ENCODE measurements around the gene PEAK1.
A peak's percentile ranks its signal among the peaks of the same experiment; 100 is the strongest.

PEAK1 gene

DNA sequence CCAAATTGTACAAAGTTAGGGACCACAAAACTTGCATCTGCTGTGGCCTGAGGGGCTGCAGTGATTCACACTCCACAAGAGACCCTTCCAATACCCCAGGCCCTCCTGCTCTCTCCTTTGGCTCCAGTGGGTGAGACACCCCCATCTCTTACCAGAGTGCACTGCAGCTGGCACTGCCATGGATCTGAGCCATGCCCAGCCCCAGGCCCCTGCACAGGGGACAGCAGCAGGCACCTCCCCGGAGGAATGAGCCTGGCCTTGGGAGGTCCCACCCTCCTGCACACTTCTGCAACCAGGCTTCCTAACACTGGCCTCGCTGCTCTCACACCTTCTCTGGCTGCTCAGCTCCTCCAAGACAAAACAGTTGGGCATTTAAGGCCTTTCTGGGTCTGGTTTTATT, 332.7 kb downstream of the PEAK1 start:
- DNase-seq (ENCODE audit: low read depth), result no peak

DNA sequence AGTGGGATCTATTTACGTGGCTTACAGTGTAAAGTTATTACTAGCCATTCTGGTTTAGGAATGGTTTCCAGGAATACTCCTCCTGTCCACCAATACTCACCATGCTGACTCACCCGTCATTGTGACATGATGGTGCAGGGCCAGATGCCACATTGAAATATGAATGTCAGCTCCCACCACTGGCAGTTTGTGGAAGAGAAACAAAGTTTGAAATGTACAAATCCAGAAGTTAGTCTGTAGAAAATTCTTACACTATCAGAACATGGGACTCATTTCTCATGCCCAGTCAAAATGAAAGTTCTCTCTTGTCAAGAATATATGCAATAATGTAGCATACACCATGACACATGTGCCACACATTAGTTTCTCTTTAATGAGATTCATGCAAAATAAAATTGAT, 334.6 kb downstream of the PEAK1 start:
- peak; percentile 76 for DNase-seq (ENCODE audit: low read depth)

DNA sequence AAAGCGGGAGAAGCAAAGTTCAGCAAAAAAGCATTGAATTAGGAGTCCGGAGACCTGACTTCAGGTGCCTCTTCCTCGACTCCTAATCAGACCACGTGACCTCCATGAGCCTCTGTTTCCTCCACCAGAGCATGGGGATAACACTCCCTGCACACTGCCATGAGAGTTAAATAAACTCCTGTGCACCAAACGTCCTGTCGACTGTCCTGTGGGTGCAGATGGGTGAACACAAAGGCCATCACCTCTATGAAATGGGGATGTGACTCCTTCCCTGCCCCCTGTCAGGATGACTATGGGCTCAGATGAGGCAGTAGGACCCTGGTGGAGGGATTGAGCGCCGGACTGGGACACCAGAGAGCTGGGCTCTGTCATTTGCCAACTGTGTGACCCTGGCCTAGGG, 335.5 kb downstream of the PEAK1 start:
- no peak for DNase-seq (ENCODE audit: low read depth)

DNA sequence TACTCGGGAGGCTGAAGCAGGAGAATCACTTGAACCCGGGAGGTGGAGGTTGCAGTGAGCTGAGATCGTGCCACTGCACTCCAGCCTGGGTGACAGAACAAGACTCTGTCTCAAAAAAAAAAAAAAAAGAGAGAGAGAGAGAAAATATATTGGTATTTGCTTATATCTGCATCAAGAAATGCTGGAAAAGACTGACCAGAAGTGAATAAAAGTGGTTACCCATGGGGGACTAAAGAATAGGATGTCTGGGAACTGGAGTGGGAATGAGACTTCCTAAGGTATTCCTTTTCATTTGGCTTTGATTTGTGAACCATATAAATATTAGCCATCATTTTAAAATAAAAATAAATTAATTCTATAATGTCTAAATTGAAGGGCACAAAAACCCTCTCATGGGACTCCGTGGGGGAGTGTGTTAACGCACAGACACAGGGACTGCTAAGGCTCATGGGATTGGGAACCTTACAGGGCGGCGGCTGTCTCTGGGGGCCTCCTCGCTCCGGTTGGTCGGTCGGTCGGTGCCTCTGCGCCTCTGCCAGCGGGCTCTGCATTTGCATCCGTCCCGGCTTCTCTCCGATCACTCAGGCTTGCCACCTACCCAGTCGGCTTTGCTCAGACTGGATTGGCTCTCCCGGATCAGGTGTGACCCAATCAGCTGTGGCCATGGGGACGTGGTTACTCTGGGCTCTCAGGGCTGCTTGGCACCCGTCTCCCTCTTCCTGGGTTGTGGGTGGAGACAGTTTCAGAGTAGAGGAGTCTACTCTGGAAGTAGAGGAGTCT, 336.3 kb downstream of the PEAK1 start:
- DNase-seq (ENCODE audit: low read depth), result peak; percentile 65

DNA sequence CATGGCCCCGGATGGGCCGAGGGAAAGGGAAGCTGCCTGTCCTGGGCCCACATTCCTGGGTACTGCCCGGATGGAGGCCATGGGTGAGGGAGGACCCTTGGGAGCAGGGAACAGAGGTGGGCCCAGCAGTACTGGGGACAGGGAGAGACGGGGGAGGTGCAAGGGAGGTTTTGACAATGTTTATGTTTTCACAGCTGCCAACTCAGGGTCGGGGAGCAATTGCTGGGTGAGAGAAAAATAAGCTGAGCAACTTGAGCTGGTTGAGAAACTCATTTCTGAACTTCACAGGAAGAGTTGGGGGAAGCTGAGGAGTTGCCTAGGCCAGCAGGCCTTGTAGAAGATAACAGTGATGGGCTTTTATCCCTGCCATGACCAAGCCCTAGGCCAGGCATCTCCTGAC, 337.9 kb downstream of the PEAK1 start:
- no peak for DNase-seq (ENCODE audit: low read depth)

DNA sequence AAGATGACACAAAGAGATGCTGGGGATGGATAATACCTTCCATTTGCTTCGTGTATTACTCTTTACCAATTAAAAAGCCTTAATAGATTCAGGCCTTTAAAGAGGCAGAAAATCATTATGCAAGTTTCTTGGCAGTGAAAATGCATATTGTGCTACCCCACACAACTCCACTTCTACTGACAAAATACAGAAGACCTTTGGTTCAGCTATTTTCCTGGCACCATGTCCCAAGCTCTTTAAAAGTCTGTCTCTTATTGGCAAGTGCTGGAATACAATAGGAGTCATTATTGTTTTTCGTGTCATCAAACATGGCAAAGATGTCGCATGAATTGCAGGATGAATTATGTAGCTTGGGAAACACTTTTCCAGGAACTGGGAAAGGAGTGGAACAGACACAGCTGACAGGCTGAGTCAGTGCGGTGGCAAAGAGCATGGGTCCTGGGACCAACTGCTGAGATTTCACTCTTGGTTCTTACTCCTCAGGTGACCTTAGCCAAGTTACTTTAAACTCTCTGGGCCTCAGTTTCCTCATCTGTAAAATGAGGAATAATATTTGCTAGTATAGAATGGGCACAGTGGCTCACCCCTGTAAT, 343.5 kb downstream of the PEAK1 start:
- DNase-seq (ENCODE audit: low read depth), result no peak

DNA sequence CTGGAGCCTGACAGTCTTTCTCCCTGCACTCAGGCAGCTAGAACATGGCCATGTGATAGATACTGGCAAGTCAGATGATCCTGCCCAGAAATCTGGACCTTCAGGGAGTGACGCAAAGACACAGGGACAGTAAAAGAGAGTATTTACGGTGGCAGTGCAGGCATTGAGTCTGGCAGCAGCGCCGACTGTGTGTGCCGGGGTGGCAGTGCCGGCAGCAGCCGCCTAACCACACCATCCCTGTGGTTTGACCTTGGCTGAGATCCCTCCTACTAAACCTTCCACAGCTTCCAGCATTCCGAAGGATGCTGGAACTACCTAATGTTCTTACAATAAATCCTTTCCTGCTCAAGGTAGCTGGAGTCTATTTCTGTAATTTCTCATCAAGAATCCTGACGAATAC, 344.4 kb downstream of the PEAK1 start:
- DNase-seq (ENCODE audit: low read depth), result peak; percentile 60

DNA sequence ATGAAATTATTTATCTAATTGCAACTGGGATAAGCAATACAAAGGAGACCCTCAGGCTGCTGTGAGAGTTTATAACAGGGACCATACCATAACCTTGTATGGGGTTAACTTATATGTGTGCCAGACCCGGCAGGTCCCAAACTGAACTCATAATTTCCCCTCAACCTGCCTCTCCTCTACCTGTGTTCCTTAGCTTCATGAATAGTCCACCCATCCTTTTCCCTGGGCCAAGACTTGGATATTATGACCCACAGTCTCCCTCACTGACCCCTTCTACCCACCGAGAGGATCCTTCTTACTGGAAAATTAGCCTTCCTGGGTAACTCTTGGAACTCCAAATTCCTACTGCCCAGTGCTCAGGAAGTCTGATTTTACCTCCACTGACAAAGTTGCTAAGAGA, 345.6 kb downstream of the PEAK1 start:
- DNase-seq (ENCODE audit: low read depth), result no peak

DNA sequence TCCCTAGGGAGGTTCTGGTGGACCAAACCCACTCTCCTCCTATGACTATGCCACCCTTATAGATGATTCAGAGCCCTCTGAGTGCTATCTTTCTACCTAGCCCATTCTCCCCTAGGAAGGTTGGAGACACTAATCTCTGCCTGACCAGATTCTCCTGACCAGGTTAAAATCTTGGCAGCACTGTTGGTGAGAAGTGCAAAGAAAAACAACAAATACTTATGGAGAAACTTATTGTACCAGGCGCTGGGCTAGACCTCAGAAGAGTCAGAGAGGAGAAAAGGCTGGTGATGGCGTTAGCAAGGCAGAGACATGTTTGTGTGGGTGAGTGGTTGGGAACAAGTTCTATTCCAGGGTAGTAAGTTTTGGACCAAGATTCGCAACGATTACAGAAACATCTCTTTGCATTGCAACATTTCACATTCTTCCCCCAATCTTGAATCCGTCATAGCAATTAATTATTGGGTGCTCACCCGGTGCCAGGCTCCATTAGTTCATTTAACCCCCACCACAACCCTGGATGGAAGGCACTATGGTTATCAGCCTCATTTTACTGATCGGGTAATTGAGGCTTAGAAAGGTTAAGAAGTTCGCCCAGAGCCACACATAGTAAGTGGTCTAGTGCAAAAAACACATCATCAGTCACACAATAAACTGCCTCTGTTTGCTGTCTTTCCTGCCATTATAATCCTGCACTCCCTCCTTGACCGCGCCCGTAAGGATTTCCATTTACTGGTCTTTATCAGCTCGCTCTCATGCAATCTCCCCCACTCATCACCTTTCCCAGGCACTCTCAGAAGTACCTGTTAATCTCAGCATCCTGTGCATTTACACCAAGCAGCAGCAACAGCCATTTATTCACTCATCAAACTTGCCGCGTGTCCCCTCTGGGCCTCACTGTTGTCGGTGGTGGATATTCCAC, 348.3 kb downstream of the PEAK1 start:
- no peak for DNase-seq (ENCODE audit: low read depth)

DNA sequence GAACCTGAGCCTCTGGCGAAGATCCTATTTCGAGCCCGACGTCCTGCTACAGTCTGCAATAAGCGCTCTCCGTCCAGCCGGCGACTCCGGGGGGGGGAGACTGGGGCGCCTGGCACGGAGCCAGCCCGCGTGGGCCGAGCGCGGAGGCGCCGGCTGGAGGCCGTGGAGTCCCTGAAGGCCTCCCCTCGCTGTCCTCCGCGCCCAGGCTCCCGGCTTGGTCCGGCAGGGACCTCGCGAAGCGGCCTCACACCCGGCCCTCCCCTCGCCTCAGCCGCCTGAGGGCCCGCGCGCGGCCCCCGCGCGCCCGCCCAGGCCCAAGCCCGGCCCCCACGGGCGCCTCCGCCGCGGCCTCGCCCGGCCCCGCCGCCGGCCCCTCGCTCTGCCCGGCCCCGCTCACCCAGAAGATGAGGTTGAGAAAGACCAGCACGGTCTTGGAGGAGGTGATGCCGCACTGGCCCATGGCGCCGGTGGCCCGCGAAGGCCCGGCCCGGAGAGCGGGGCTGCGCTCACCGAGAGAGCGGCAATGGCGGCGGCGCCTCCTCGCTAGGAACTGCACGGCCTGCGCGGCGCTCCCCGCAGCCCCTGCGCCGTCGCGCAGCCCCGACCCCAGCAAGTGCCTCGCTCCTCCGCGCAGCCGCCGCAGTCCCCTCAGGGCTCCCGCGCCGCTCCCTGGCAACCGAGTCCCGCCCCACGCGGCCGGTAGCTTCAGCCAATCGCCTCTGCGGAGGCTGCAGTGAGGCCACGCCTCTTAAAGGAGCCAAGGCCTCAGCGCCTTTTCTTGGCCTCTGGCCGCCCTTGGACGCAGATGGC, 349.2 kb downstream of the PEAK1 start, which contains the start of gene TSPAN3:
Gene TSPAN3, minus strand, starts transcription at position 615 of the 810 bp plus-strand sequence. Its CDS starts 155 bp downstream, at position 460.
- DNase-seq (ENCODE audit: low read depth), result peak; percentile 90

DNA sequence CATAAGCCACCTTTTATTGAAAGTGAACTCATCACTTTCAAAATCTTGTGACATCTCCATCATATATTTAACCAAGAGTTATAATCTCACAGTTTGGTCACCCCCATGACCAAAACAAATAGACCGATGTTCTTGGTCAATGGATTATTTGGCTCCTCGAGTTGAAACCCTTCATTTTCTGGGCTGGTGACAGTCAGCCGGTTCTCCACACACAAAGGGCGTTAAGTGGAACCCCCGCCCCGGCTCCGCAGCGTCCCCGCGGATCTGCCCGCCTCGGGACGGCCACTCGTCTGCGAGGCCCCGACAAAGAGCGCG, 349.8 kb downstream of the PEAK1 start:
- no peak for DNase-seq (ENCODE audit: low read depth)

DNA sequence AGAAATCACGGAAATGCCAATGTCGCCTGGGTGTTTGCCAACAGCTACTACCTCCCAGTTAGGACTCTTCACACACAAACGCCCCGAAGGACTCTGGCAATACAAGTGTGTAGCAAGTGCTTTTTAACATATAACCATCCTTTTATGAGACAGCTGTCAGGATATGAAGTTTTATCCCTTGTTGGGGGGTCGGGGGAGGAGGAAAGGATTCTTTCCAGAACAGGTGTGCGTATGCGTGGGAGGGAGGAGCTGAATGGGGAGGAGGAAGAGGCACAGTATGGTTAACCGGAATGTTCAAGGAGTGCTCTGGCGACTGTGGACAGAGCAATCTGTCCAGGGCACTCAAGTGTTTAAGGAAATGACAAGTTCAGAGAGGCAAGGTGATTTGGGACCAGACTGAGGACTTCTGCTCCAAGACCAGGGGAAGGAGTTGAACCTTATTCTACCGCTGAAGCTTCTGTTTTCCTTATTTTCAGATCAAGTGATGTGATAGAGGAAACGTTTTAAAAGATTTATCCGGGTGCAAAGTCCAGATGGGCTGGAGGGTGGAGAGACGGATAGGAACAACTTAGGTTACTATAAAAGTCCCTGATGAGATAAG, 350.3 kb downstream of the PEAK1 start:
- DNase-seq (ENCODE audit: low read depth), result no peak

DNA sequence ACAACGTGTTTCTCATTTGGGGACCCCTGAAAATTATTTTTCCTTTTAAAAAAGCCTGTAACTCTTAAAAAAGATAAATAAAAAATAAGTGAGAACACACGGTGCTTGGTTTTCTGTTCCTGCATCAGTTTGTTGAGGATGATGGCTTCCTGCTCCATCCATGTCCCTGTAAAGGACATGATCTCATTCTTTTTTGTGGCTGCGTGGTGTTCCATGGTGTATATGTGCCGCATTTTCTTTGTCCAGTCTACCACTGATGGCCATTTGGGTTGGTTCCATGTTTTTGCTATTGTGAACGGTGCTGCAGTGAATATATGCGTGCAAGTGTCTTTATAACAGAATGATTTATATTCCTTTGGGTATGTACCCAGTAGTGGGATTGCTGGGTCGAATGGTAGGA, 351.3 kb downstream of the PEAK1 start:
- DNase-seq (ENCODE audit: low read depth), result no peak

DNA sequence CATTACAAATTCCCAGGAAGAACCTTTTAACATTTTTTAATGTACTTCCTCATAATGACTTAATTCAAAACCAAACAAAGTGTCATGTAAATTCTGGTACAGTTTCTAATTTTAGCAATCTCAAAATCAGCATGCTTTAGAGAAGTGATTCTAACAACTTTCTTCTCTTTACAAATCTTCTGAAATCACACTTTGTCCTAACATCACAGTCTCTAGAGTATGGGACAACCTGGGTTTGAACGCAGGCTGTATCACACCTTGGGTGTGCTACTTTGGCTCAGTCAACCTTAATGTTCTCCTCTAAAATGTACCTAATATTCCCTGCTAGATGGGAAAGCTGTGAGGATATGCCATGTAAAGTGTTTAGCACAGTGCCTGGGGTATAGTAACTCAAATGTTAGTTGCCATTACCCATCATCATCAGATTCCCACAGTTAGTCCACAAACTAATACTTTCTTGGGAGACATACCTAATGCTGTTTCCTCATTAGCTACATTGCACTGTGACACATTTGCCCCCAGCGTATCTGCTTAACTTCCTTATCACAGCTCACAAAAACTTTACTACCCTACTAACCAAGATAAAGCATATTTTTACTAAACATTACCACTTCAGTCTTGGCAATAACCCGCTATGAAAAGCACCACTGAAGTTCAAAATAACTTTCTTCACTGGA, 352.1 kb downstream of the PEAK1 start:
- DNase-seq (ENCODE audit: low read depth), result no peak

DNA sequence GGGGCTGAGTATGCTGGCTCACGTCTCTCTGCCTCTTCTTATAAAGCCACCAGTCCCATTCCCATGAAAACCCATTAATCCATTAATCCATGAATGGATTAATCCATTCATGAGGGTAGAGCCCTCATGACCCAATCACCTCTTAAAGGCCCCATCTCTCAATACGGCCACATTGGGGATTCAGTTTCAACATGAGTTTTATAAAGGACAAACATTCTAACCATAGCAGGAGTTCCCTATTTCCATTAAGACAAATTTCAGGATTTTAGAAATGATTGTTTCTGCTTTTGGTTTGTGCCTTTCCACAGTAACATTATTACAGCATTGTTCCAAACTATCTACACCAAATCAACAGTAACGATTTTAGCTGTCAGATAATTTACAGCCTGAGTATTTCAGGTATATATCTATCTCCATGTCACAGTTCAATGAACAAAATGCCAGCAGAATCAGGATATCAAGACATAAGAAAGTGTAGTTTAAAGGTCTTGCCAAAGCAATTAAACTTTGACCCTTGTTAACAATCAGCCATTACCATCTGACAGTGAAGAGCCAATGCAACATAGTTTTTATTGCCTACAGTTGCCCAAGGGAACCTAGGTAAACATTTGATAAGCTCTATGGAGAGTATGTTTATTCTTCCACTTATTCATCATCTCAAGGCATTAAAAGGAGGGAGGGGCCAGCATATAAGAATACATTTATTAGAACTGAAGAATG, 352.8 kb downstream of the PEAK1 start:
- DNase-seq (ENCODE audit: low read depth), result peak; percentile 80

DNA sequence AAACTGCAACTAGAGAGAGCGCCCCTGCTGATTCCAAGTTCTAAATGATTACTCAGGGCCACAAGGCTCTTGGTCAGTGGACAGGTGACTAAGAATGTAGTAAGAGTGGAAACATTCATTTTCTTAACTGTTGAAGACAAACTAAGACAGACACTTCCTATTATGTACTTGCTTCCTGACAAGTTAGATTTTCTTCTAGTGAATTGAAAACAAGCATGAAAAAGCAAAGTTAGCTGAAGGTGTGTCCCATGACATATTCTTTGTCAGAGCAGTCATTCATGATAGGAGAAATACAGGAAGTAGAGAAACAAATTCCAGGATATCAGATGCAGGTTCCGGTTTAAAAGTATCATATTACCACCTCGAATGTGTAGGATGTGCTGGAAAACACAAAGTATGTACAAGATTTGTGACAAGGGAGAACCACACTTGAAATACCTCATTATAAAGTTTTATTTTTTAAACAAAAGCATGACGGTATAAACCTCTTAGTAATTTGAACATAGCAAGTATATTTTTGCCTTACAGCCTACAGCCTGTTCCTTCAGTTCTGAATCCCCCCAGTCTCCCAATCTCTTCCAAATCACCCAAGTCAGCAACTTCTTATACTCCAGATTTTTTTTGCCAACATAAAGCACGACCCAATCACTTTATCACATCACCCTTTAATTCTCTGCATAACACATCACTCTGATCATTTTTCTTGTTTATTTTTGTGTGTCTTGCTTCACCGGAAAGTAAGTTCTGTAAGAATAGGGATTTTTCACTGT, 355.2 kb downstream of the PEAK1 start:
- no peak for DNase-seq (ENCODE audit: low read depth)

DNA sequence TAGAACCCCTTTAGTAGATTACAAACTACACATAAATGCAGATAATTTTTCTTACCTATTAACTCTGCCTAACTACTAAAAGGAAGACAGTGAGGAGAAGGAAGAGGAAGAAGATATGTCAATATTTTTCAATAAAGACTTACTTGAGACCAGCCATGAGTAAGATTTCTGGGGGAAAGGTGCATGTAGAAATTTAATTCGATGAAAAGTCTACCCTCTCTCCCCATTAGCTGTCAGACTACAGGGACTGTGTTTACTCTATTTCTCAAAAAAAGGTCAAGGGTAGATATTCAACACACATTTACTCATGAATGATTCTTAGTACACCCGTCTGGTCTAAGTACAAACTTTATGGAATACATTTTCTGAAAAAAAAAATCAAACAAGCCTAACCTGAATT, 355.8 kb downstream of the PEAK1 start:
- no peak for DNase-seq (ENCODE audit: low read depth)

DNA sequence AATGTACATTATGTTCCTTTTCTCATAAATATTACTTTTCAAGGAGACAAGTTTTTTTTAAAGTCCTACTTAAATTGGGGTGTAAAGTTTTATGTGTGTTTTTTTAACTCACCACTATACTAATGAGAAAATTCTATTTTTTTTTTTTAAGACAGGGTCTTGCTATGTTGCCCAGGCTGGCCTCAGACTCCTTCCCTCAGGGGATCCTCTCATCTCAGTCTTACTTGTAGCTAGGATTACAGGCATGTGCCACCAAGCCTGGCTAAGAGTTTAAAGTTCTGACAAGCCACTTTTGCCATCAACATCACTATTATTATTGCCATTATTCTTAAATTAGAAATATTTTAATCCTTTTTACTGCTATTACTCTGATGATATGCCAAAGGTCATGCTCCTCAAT, 356.7 kb downstream of the PEAK1 start:
- no peak for DNase-seq (ENCODE audit: low read depth)

DNA sequence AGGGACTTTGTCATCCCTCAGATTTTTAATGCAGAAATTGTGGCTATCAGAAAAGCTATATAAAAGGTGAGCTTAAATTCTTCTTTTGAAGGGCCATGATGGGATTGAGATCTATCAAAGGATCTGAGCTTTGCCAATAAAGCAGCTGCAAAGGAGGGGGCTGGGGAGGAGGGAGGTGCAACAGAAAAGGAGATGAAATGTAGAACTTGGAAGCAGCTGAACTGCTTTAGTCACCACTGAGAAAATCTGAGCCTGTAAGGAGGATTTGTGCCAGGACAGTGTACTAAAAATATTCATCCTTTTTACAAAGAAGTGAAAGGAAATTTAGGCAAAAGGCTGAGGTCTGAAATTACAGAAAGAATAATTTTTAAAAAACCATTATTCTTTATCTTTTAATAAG, 359.4 kb downstream of the PEAK1 start:
- DNase-seq (ENCODE audit: low read depth), result peak; percentile 51
